ENCODE results near the gene RPH3AL. TPM values are rescaled to one million over a fixed set of nuclear protein-coding genes. Genes with fewer than 3 reads are reported as not detected.

The RPH3AL gene
- total and polyA plus RNA-seq, 2 of the 8 experiments (the other 6 are each of a cell fraction or from before 2014, with no cell fraction given): 5.6 to 5.8 TPM

DNA sequence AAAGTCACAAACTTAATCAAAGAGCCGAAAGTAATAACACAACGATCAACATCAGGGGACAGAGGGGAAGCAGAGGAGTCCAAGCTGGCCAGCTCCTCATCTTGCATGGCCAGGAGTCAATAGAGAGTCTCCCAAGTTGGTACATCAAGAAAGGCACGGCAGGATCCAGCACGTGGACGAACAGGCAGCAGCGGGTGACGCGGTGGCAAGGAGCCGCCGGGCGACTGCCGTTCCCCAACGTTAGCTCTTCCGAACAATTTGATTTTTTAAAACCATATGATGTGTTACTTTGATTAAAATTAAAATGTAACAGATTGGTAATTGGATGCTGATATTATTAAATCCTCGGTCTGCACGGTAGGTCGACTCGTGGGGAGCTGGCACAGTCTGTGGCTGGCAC is 89.3 kb downstream of the RPH3AL start (continued):
- TF ChIP-seq, protein P1, sequence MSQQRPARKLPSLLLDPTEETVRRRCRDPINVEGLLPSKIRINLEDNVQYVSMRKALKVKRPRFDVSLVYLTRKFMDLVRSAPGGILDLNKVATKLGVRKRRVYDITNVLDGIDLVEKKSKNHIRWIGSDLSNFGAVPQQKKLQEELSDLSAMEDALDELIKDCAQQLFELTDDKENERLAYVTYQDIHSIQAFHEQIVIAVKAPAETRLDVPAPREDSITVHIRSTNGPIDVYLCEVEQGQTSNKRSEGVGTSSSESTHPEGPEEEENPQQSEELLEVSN (IDR thresholded peaks at IDR 0.05): no peak
- TF ChIP-seq FOSL1 (IDR thresholded peaks at IDR 0.05; ENCODE audit: insufficient read depth, low read depth, low read length): no peak
- TF ChIP-seq SAP30 (IDR thresholded peaks at IDR 0.05; ENCODE audit: insufficient read depth, insufficient replicate concordance, low read length): no peak
- TF ChIP-seq RBBP5 (IDR thresholded peaks at IDR 0.05; ENCODE audit: borderline replicate concordance, low read depth, low read length): no peak

Measured in H1 (cell line).